ENCODE data around the gene TUBGCP6. TPM values are rescaled to one million over a fixed set of nuclear protein-coding genes. Genes with fewer than 3 reads are reported as not detected.

Gene TUBGCP6
- total RNA-seq, 1 experiment from 2014 or later, result 15.0 TPM

- no peak for DNase-seq (ENCODE audit: low read depth, low spot score)
- in situ Hi-C loops (cut with HindIII; ENCODE audit: low pct_unique_long_range_greater_than_20kb, low sequenced_read_pairs), result no loop called here
These were observed 620 bp upstream of the TUBGCP6 start for GRCh38 chr22:50245214-50246072.

GRCh38 chr22:50243685-50244419 is 971 bp downstream of the TUBGCP6 start:
- in situ Hi-C loops (cut with HindIII; ENCODE audit: low pct_unique_long_range_greater_than_20kb, low sequenced_read_pairs), result no loop called here
- no peak for DNase-seq (ENCODE audit: low read depth, low spot score)

- DNase-seq (ENCODE audit: low read depth, low spot score), result no peak
- in situ Hi-C loops (cut with HindIII; ENCODE audit: low pct_unique_long_range_greater_than_20kb, low sequenced_read_pairs), result no loop called here
These were observed 2.3 kb downstream of the TUBGCP6 start for GRCh38 chr22:50242406-50242949.

- in situ Hi-C loops (cut with HindIII; ENCODE audit: low pct_unique_long_range_greater_than_20kb, low sequenced_read_pairs), result no loop called here
- DNase-seq (ENCODE audit: low read depth, low spot score), result no peak
These were observed 6.1 kb downstream of the TUBGCP6 start for GRCh38 chr22:50238755-50239154.

GRCh38 chr22:50236731-50237409 is 8.0 kb downstream of the TUBGCP6 start:
- in situ Hi-C loops (cut with HindIII; ENCODE audit: low pct_unique_long_range_greater_than_20kb, low sequenced_read_pairs), result no loop called here
- peak; percentile 40 for DNase-seq (ENCODE audit: low read depth, low spot score)

- in situ Hi-C loops (cut with HindIII; ENCODE audit: low pct_unique_long_range_greater_than_20kb, low sequenced_read_pairs), result no loop called here
- no peak for DNase-seq (ENCODE audit: low read depth, low spot score)
These were observed 11.6 kb downstream of the TUBGCP6 start for GRCh38 chr22:50233223-50233622.

GRCh38 chr22:50232481-50233151 is 12.2 kb downstream of the TUBGCP6 start:
- no peak for DNase-seq (ENCODE audit: low read depth, low spot score)
- in situ Hi-C loops (cut with HindIII; ENCODE audit: low pct_unique_long_range_greater_than_20kb, low sequenced_read_pairs), result no loop called here

GRCh38 chr22:50229370-50229769 is 15.5 kb downstream of the TUBGCP6 start:
- DNase-seq (ENCODE audit: low read depth, low spot score), result no peak
- in situ Hi-C loops (cut with HindIII; ENCODE audit: low pct_unique_long_range_greater_than_20kb, low sequenced_read_pairs), result no loop called here

- no peak for DNase-seq (ENCODE audit: low read depth, low spot score)
- in situ Hi-C loops (cut with HindIII; ENCODE audit: low pct_unique_long_range_greater_than_20kb, low sequenced_read_pairs), result no loop called here
These were observed 16.5 kb downstream of the TUBGCP6 start for GRCh38 chr22:50228366-50228765.

- in situ Hi-C loops (cut with HindIII; ENCODE audit: low pct_unique_long_range_greater_than_20kb, low sequenced_read_pairs), result no loop called here
- no peak for DNase-seq (ENCODE audit: low read depth, low spot score)
These were observed 17.1 kb downstream of the TUBGCP6 start for GRCh38 chr22:50227579-50228215.

GRCh38 chr22:50226875-50227165 is 18.0 kb downstream of the TUBGCP6 start:
- no peak for DNase-seq (ENCODE audit: low read depth, low spot score)
- in situ Hi-C loops (cut with HindIII; ENCODE audit: low pct_unique_long_range_greater_than_20kb, low sequenced_read_pairs), result no loop called here

- DNase-seq (ENCODE audit: low read depth, low spot score), result no peak
- in situ Hi-C loops (cut with HindIII; ENCODE audit: low pct_unique_long_range_greater_than_20kb, low sequenced_read_pairs), result no loop called here
These were observed 18.6 kb downstream of the TUBGCP6 start for GRCh38 chr22:50226063-50226874.

- in situ Hi-C loops (cut with HindIII; ENCODE audit: low pct_unique_long_range_greater_than_20kb, low sequenced_read_pairs), result no loop called here
- no peak for DNase-seq (ENCODE audit: low read depth, low spot score)
These were observed 19.4 kb downstream of the TUBGCP6 start for GRCh38 chr22:50225200-50225969.

GRCh38 chr22:50224071-50224470 is 20.8 kb downstream of the TUBGCP6 start:
- peak; percentile 38 for DNase-seq (ENCODE audit: low read depth, low spot score)
- in situ Hi-C loops (cut with HindIII; ENCODE audit: low pct_unique_long_range_greater_than_20kb, low sequenced_read_pairs), result no loop called here

- in situ Hi-C loops (cut with HindIII; ENCODE audit: low pct_unique_long_range_greater_than_20kb, low sequenced_read_pairs), result no loop called here
- no peak for DNase-seq (ENCODE audit: low read depth, low spot score)
These were observed 22.3 kb downstream of the TUBGCP6 start for GRCh38 chr22:50222508-50222907.

All from SK-MEL-5 (cell line).